SK-N-MC (cell line): ENCODE results near the gene GRAMD2A.

ENCODE experiments used
- DNase-seq: peaks from one replicate; pipeline ENCODE4 v3.0.0-alpha.2; 2011; ENCODE audit warnings: low read depth, low spot score
- H3K27ac ChIP-seq: fragments of 200-600 bp; sonication (generic); 2 replicates; pipeline ENCODE4 v1.5.1; 2016; ENCODE audit warnings: mixed run types
- H3K36me3 ChIP-seq: fragments of 200-600 bp; sonication (generic); 2 replicates; pipeline ENCODE4 v1.6.1; 2017; ENCODE audit warnings: antibody characterized with exemption, low read length, mixed read lengths; ENCODE audit not compliant: insufficient read depth
- H3K4me3 ChIP-seq: fragments of 200-600 bp; sonication (generic); 2 replicates; pipeline ENCODE4 v1.5.1; 2016
- H3K9ac ChIP-seq: fragments of 200-600 bp; sonication (generic); 2 replicates; pipeline ENCODE4 v1.8.0; 2017; ENCODE audit warnings: mixed run types, mixed read lengths; ENCODE audit not compliant: insufficient read length
- H3K9me3 ChIP-seq: fragments of 200-600 bp; sonication (generic); 2 replicates; pipeline ENCODE4 v1.6.1; 2017; ENCODE audit warnings: low read depth, mild to moderate bottlenecking, antibody characterized with exemption, low read length, moderate library complexity, mixed read lengths
- EZH2 ChIP-seq: fragments of 200-600 bp; sonication (generic); IDR thresholded peaks from one replicate; pipeline ENCODE4 v1.6.1; 2017; ENCODE audit warnings: antibody characterized with exemption
- FOXP2 ChIP-seq: optimal IDR thresholded peaks from 2 replicates; pipeline ENCODE3; 2011; ENCODE audit warnings: mild to moderate bottlenecking, moderate library complexity; ENCODE audit not compliant: insufficient read depth; ENCODE audit errors: extremely low read length, control extremely low read depth
- POLR2AphosphoS5 ChIP-seq: IDR thresholded peaks from 2 replicates; pipeline ENCODE4 v1.6.1; 2012; ENCODE audit warnings: mild to moderate bottlenecking, low read depth, low read length, borderline replicate concordance

GRAMD2A gene

DNA sequence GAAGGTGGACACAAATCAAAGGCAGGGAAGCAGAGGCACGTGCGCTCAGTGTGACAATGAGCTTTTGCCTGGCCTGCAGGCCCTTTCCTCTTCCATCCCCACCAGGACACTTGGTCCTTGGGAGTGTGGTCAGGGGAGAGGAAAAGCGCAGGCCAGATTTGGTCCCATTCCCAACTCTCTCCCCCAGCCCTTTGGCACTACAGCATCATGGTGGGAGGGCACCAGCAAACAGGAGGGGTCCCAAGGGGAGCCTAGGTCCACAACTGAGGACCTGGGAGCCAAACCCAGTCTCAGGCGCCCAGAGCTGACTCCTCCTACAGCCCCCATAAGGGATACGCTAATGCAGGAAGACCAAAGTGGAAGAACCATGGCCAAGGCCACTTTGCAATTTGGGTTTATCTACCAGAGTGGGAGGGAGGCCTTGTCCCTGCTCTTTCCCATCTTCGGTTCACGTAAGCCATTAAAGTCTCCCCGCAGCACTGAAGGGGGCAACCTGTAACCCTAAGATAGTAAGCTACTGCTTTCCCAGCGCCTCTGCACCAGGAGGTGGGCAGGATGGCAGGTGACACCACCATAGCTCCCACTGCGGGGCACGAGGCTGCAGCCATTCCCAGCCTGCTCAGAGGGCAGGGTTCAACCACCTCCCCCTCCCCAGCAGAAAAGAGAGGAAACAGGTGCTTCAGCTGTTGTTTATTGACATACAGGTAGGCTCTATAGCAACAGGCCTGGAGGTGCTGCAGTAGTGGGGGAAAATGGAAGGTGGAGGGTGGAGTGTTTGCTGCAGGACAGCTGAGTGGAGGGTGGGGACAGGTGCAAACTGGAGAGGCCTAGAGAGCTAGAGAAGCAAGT, 993 bp upstream of the GRAMD2A start:
- Histone ChIP-seq H3K27ac (no peak overlapping the region), H3K9me3 (no peaks in the 10 kb centered on the region), H3K36me3 (peaks cover 55% of the 10 kb centered on the region), H3K9ac (no peak overlapping the region), H3K4me3 (no peak overlapping the region)
- TF ChIP-seq EZH2 (no peak), POLR2AphosphoS5 (0 out of 2 replicates have a peak, but pooled peaks have one; percentile 11)
- no peak for DNase-seq

DNA sequence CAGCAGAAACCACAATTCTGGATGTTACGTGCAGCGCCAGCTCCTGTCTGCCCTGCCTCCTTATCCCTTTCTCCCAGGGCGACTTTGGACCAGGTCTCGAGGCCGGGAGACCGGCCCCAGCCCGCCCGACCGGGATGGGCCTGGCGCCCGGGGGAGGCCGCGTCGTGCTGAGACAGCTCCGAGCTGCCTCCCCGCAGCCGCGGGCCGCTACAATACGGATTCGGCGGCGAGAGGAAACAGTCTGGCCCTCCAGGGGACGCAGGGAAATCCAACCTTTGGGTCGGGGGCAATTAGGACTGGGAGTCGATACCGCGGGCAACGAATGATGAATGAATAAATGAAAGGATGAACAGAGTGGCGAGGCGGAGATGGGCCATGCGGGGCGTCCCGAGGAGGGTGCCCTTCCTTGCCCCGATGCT, 537 bp downstream of the GRAMD2A start:
- H3K9me3 ChIP-seq = no peaks in the 10 kb centered on the region
- no peak overlapping the region for H3K4me3 ChIP-seq
- DNase-seq = no peak
- TF ChIP-seq POLR2AphosphoS5 (no peak), EZH2 (no peak), FOXP2 (no peak)
- no peak overlapping the region for H3K27ac ChIP-seq
- peaks cover 39% of the 10 kb centered on the region for H3K36me3 ChIP-seq
- no peak overlapping the region for H3K9ac ChIP-seq

DNA sequence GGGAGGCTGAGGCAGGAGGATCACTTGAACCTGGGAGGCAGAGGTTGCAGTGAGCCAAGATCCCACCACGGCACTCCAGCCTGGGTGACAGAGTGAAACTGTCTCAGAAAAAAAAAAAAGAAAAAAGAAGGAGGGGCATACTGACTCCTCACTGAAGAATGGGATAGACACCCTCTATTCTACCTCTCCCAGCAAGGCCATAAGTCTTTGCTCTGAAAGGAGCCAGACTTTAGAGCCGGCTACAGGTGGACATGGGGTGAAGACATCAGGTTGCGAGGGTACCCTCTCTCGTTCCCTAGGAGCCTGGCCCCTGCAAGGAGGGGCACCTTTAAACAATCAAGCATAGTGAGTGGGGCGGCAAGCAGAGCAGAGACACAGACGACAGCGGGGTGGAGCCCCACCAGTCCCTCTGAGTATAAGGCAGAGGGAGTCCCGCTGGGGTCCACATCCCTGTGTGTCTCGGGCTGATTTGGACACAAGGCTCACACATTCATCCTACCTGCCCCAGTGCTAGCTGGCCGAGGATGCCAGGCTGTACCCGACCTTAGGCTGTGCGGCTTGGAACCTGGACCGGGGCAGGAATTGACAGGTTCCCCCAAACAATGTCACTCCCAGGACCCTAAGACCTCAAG, 1.1 kb downstream of the GRAMD2A start:
- Histone ChIP-seq H3K36me3 (peaks cover 34% of the 10 kb centered on the region), H3K27ac (no peak overlapping the region), H3K4me3 (no peak overlapping the region), H3K9me3 (no peaks in the 10 kb centered on the region), H3K9ac (no peak overlapping the region)
- no peak for DNase-seq
- no peak for TF ChIP-seq EZH2
- no peak for TF ChIP-seq FOXP2
- TF ChIP-seq POLR2AphosphoS5 = no peak

DNA sequence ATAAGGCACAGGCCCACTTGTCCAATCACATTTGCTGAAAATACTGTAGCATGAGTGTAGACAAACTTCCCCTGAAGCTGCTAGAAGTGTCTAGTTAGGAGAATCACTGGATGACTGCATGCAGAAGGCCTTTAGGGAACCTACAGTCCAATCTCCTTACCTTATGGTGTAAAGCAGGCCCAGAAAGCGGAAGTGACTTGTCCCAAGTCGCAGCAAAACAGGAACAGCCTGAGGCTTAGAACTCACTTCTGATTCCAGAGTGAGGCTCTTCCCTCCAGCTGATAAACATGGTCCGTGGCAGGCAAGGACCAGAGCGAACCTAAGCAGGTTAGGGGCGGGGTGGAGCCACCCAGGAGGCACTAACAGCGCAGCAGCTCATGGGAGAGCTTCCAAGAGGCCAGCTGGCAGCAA, 2.5 kb downstream of the GRAMD2A start:
- Histone ChIP-seq H3K36me3 (peaks cover 20% of the 10 kb centered on the region), H3K4me3 (no peak overlapping the region), H3K27ac (no peak overlapping the region), H3K9ac (no peak overlapping the region), H3K9me3 (no peaks in the 10 kb centered on the region)
- no peak for DNase-seq
- no peak for TF ChIP-seq POLR2AphosphoS5
- no peak for TF ChIP-seq FOXP2
- no peak for TF ChIP-seq EZH2

DNA sequence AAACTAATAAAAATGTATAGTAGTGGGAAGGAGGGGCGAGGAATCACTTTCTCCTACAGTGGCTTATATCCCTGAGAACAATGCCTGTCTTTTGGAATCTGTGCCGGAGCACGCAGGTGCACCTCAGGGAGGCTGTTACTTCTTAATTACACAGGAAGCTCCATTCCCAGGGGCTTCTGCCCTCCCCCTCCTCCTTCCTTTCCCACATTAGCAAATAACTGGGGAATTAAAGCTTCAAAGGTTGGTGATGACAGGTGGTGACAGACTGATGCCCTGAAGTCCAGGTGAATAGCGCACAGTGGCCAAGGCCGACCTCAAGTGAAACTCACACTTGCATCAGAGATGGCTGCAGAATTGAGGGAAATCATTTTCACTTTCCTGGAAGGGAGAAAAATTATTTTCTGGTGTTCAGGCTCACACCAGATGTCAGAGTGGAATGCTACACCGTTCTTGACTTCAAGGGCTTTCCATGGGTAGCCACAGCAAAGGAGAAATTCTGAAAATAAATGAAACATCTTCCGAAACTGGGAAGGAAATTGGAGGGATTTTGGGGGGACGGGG, 3.7 kb downstream of the GRAMD2A start:
- Histone ChIP-seq H3K9me3 (no peaks in the 10 kb centered on the region), H3K4me3 (no peak overlapping the region), H3K36me3 (peaks cover 8% of the 10 kb centered on the region; the same call in 1 of the 2 replicates), H3K27ac (no peak overlapping the region), H3K9ac (no peak overlapping the region)
- no peak for TF ChIP-seq POLR2AphosphoS5
- no peak for TF ChIP-seq FOXP2
- no peak for TF ChIP-seq EZH2
- DNase-seq = no peak

DNA sequence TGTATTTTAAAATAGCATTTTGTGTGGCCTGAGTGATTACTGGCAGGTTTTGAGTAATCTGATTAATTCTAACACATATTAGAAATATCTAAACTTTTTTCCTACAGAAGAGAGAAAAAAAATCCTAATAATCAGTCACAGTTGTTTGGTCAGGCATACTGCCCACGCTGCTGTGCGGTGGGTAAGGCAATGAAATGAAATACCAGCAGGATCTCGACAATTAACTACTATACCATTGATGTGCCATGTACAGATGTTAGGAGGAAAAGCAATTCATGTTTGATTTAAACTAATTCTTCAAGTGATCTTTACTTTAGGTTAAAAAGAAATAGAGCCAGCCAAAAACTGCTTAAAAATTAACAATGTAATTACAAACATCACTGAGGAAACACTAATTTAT, 5.2 kb downstream of the GRAMD2A start:
- Histone ChIP-seq H3K27ac (no peak overlapping the region), H3K9ac (no peak overlapping the region), H3K36me3 (no peaks in the 10 kb centered on the region), H3K9me3 (no peaks in the 10 kb centered on the region), H3K4me3 (no peak overlapping the region)
- TF ChIP-seq POLR2AphosphoS5 (no peak), EZH2 (no peak), FOXP2 (no peak)
- DNase-seq = no peak

DNA sequence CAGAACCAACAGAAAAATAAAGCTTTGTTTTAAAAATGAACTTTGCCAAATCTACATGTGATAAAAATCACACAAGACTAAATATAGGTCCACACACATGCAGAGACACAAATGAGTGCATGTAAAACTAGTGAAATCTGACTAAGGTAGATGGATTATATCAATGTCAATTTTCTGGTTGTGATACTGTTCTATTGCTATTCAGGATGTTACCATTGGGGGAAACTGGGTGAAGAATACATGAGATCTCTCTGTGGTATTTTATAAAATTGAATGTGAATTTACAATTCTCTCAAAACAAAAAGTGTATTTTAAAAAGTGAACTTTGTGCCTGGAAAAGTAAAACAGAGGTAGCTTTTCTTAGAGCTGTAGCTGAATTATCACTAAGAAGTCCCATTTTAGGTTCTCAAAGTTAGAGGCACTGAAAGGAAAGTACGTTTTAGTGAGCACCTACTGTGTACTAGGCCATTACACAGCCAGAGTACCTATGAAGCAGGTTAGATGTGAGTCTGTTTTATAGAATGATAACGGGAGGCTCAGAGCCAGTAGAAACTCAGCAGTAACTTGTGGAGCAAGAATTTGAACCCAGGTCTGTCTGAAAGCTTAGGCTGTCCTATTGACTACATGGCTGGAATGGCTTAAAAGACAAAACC, 8.2 kb downstream of the GRAMD2A start:
- no peak for TF ChIP-seq FOXP2
- TF ChIP-seq EZH2 = no peak
- TF ChIP-seq POLR2AphosphoS5 = no peak
- H3K27ac ChIP-seq = no peak overlapping the region
- no peaks in the 10 kb centered on the region for H3K9me3 ChIP-seq
- no peaks in the 10 kb centered on the region for H3K36me3 ChIP-seq
- H3K4me3 ChIP-seq = no peak overlapping the region
- no peak overlapping the region for H3K9ac ChIP-seq
- no peak for DNase-seq
